Left cardiac atrium (tissue), 4 donors: ENCODE results near the gene PATE3. TPM values are rescaled to one million over a fixed set of nuclear protein-coding genes. Genes with fewer than 3 reads are reported as not detected.

Source experiments
- ATAC-seq, 2 donors: fragments of 200-7000 bp; cut with Tn5 transposase; one replicate each; pipeline ENCODE4 v1.9.1; 2020; ENCODE audit warnings: mild to moderate bottlenecking in 2 of 2, moderate library complexity in 2 of 2
- DNase-seq: peaks from one replicate; pipeline ENCODE4 v3.0.0-alpha.2; 2020
- intact Hi-C, 2 donors: fragments of 100-400 bp; cut with DNase I; formaldehyde crosslinking; loops; one replicate each; pipeline versions ENCODE4 v1.14.1 to v1.15.1; 2022 to 2023
- long read RNA-seq: library from polyadenylated mRNA; unstranded; transcript quantifications from one replicate; pipeline ENCODE4 v2.0.0, GENCODE V29; 2021
- total RNA-seq, 2 donors: library from RNA; stranded (reverse); fragmentation: NEBNext Ultra II Directional; extraction: Animal tissue kit (Norgen Biotek cat#: 25700); gene quantifications; one replicate each; pipeline ENCODE4 v1.2.1, GENCODE V29; 2021
- donor health status: DM: no; HTN: yes; CAD: no.
- donor health status: DM: no; HTN: yes; CAD: no; lungs with severe emphysema.
- donor health status: DM: yes; HTN: yes; CAD: no.
- donor health status: Dilated cardiomyopathy.

PATE3 gene
- total RNA-seq, result not detected
- long read RNA-seq, result 0 reads

- DNase-seq, result no peak
- intact Hi-C loops, result no loop called here
- no peak for ATAC-seq
These were observed at the start of gene PATE3 for GRCh38 chr11:125787827-125788226. PATE3 (plus strand) TSS chr11:125788127; CDS start chr11:125788152, 25 bp downstream.

- no peak for ATAC-seq
- no peak for DNase-seq
- intact Hi-C loops, result no loop called here
These were observed 47.3 kb upstream of the PATE3 start for GRCh38 chr11:125740617-125741016.

GRCh38 chr11:125743681-125744080 lies 44.2 kb upstream of the PATE3 start:
- no peak for DNase-seq
- ATAC-seq, result no peak
- intact Hi-C loops, result no loop called here

- DNase-seq (no peak), ATAC-seq (no peak)
- intact Hi-C loops, result no loop called here
These were observed 41.9 kb upstream of the PATE3 start, which contains the start of gene PATE1 for GRCh38 chr11:125745979-125746378. PATE1 (plus strand) TSS chr11:125746279; CDS start chr11:125746305, 26 bp downstream.

- no peak for DNase-seq
- ATAC-seq, result no peak
- intact Hi-C loops, result no loop called here
These were observed 37.3 kb upstream of the PATE3 start for GRCh38 chr11:125750629-125751028.

GRCh38 chr11:125756050-125756449 lies 31.9 kb upstream of the PATE3 start:
- DNase-seq, result no peak
- no peak for ATAC-seq
- intact Hi-C loops, result no loop called here

- intact Hi-C loops, result no loop called here
- no peak for ATAC-seq
These were observed 25.5 kb upstream of the PATE3 start for GRCh38 chr11:125762445-125762844.

GRCh38 chr11:125763483-125763882 lies 24.4 kb upstream of the PATE3 start:
- ATAC-seq (no peak), DNase-seq (no peak)
- intact Hi-C loops, result no loop called here

More at GRCh38 chr11:125762445-125762844, 25.5 kb upstream of the PATE3 start:
- no peak for DNase-seq

GRCh38 chr11:125766251-125766650 lies 21.7 kb upstream of the PATE3 start:
- ATAC-seq (no peak), DNase-seq (no peak)
- intact Hi-C loops, result no loop called here

- DNase-seq, result no peak
- no peak for ATAC-seq
- intact Hi-C loops, result no loop called here
These were observed 19.4 kb upstream of the PATE3 start for GRCh38 chr11:125768336-125769046.

- intact Hi-C loops, result no loop called here
- no peak for ATAC-seq
- DNase-seq, result no peak
These were observed 17.3 kb upstream of the PATE3 start for GRCh38 chr11:125770583-125770982.

GRCh38 chr11:125772834-125773505 lies 15.0 kb upstream of the PATE3 start:
- DNase-seq, result no peak
- peak; percentile 53 to 92 for ATAC-seq
- intact Hi-C loops, result no loop called here

- ATAC-seq (peak in 1 of 2 donors; percentile 85), DNase-seq (no peak)
- intact Hi-C loops, result no loop called here
These were observed 14.4 kb upstream of the PATE3 start for GRCh38 chr11:125773516-125773915.

GRCh38 chr11:125777309-125777708 lies 10.6 kb upstream of the PATE3 start:
- ATAC-seq, result no peak
- intact Hi-C loops, result no loop called here
- no peak for DNase-seq

GRCh38 chr11:125778728-125779127 lies 9.2 kb upstream of the PATE3 start, which contains the start of gene PATE2:
PATE2 (minus strand) TSS chr11:125778828; CDS start chr11:125778773, 55 bp downstream.
- ATAC-seq, result no peak
- DNase-seq, result no peak
- intact Hi-C loops, result no loop called here

GRCh38 chr11:125784678-125785077 lies 3.2 kb upstream of the PATE3 start:
- no peak for ATAC-seq
- no peak for DNase-seq
- intact Hi-C loops, result no loop called here

GRCh38 chr11:125790825-125791224 lies 2.9 kb downstream of the PATE3 start:
- ATAC-seq (no peak), DNase-seq (no peak)
- intact Hi-C loops, result no loop called here

GRCh38 chr11:125797641-125798040 lies 9.7 kb downstream of the PATE3 start:
- intact Hi-C loops, result no loop called here
- ATAC-seq, result no peak
- DNase-seq, result no peak

GRCh38 chr11:125799808-125800207 lies 11.9 kb downstream of the PATE3 start:
- DNase-seq, result no peak
- intact Hi-C loops, result no loop called here
- no peak for ATAC-seq

- DNase-seq (no peak), ATAC-seq (no peak)
- intact Hi-C loops, result no loop called here
These were observed 14.5 kb downstream of the PATE3 start for GRCh38 chr11:125802387-125802786.

GRCh38 chr11:125807909-125808308 lies 20.0 kb downstream of the PATE3 start:
- intact Hi-C loops, result no loop called here
- no peak for DNase-seq
- no peak for ATAC-seq
